Activated CD4-positive, alpha-beta T cell treated with anti-CD3 and anti-CD28 coated beads for 24 hours (primary cell): ENCODE measurements around the gene ADAMTS12.
"Not testable (repeated sequence)": the region's sequence is repeated elsewhere in the genome, so short reads cannot be mapped to it uniquely, and the experiment has no call there.

Experiments
- DNase-seq, 2 donors: peaks; one replicate each; pipeline ENCODE4 v3.0.0-alpha.2; 2020; ENCODE audit warnings: low read depth in 2 of 2

Gene ADAMTS12

GRCh38 chr5:33906248-33906647 is 14.5 kb upstream of the ADAMTS12 start:
- DNase-seq = not testable (repeated sequence)

- DNase-seq = no peak
Measured at GRCh38 chr5:33905381-33905780, 13.6 kb upstream of the ADAMTS12 start.

- no peak for DNase-seq
Measured at GRCh38 chr5:33903118-33903517, 11.3 kb upstream of the ADAMTS12 start.

DNA sequence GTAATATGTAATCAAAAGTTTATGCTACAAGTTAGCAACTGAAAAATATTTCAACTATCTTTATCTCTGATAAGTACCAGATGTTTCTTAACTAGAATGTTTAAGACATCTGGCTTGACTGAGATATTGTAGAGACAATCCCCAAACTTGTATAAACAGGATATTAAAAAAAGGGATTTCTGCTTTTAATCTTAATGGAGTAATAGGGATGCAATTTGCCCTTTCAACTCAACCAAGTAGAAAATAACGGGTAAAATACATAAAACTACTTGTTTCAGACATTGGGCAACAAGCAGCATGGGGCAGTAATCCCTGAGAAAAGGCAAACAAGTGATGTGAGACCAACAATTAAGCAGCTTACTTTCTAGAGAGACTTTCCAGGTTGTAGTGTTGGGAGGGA is 9.4 kb upstream of the ADAMTS12 start:
- no peak for DNase-seq

DNA sequence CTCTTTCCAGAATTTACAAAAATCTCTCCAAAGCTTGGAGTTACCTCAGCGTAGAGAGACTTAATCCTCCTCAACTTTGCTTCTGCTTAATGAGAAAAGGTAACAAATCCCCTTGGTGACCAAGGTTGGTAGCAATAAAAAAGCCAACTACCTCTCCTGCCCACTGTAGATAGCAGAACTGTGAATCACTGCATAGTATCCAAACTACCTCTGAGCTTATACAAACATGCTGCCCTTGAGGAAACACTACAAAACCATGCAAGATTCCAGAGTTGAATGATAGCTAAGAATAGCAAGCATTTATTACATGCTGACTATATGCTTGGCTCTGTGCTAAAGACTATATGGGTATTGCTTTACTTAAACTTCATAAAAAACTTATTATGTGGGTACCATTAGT is 2.8 kb upstream of the ADAMTS12 start:
- DNase-seq = no peak

- no peak for DNase-seq
Measured at GRCh38 chr5:33892620-33893137, 889 bp upstream of the ADAMTS12 start.

DNA sequence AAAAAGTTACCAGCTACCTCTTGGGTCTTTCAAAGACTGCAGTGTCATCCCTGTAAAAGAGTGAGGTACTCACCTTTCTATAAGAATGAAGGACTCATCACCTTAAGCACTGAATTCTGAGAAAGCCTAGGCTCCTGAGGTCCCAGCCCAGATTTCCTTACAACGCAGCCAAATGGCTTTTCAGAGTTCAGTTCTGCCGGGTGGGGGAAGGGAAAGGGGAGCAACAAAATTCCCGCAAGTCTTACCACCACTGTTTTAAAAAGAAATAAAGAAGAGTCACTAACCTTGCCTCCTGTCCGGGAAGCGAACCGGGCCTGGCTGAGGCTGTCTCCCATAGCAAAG is 373 bp downstream of the ADAMTS12 start:
- no peak for DNase-seq

DNA sequence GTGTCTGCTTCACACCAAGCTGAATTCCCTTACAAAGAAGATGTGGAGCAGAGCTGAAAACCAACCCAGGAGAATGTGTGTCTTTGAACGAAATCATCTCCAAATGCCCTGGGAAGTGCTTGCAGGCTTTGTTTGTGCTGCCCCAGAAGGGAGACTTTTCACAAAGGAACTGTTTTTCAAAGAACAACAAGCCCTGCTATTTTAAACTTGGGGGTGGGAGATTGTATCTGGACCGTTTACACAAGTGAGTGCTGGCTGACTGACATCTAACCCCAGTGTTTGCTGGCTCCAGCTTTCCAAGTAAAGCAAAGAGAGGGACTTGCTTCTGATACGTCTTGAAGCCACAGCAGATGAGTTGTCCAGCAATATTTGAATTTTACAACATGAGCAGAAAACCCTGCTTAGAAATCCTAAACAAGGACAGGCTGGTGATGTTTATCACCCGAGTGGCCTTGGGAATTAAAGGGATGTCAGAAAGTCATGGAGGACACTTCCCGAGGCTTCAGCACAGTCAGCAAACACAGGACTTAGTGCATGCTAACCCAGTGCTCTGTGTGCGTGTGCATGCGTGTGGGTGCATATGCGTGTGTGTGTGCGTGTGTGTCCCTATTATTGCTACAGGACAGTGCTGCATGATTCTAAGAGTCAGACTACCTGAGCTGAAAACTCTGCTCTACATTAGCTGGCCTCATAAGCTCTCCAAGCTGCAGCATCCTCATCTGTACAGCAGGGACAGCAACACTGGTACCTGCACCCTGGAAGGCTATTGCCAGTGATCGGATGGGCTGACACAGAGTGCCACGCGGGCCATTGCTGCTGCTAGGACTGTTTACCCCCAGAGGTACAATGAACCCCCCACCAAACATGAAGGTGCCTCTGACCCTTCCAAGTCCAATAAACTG is 1.4 kb downstream of the ADAMTS12 start:
- no peak for DNase-seq

DNA sequence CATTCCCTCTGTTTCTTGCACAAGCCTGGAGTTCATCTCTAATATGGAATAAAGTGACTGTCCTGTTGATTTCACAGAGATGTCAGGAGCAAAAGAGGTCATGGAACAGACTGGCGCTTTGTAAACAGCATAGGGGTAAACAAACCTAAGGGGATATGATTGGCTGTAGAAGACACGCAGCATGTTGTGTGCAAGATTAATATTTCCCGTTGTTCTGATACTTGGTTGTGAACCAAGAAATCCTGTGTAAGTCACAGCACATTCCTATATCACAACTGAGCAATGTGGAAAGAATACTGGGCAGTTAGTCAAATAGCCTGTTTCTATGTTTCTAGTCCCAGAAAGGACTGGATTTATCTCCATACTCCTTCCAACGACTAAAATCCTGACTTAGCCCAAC is 3.2 kb downstream of the ADAMTS12 start:
- DNase-seq = no peak

DNA sequence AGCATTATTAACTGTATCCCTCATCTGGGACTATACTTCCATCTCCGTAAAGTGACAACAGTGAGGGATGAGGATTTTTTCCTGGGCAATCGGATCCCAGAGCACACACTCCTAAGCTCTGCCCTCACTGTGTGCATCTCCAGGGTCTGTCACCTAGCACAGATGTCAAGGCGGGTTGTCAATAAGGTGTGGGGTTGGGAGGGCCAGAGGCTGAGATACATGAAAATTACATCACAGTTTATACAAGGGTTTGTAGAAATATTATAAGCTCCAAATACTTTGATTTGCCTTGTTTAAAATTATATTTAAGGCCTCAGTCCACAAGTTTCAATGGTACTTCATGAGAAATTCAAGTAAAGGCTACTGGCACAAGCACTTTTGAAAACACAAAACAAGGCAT is 4.5 kb downstream of the ADAMTS12 start:
- no peak for DNase-seq

- no peak for DNase-seq
Measured at GRCh38 chr5:33886283-33886682, 5.5 kb downstream of the ADAMTS12 start.

GRCh38 chr5:33885679-33886078 is 6.1 kb downstream of the ADAMTS12 start:
- DNase-seq = no peak

DNA sequence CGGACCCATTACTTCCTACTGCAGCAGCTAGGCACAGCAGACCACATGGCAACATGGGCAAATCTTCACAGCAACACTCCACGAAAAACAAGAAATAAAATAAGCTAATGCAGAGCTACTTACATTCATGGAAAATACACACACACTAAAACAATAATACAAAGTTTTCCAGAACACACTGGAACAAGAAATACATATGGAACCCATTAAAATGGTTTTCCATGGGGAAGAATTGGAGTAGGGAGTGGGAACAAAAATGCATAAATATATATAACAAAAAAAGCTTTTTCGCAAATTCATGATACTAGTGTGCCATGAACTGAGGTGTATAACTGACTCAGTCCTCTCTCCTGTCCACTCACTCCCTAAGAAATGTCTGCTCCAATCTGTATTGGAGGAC is 8.3 kb downstream of the ADAMTS12 start:
- DNase-seq = no peak

- DNase-seq = no peak
Measured at GRCh38 chr5:33880319-33880718, 11.5 kb downstream of the ADAMTS12 start.

GRCh38 chr5:33877449-33877848 is 14.3 kb downstream of the ADAMTS12 start:
- no peak for DNase-seq

DNA sequence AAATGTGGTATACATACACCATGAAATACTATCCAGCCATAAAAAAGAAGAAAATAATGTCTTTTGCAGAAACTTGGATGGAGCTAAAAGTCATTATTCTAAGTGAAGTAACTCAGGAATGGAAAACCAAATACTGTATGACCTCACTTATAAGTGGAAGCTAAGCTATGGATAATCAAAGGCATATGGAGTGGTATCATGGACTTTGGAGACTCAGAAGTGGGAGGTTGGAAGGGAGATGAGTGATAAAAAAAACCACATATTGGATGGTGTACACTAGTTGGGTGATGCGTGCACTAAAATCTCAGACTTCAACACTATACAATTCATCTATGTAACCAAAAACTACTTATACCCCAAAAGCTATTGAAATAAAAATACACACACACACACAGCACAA is 24.5 kb downstream of the ADAMTS12 start:
- DNase-seq = no peak

- not testable (repeated sequence) for DNase-seq
Measured at GRCh38 chr5:33859177-33859576, 32.6 kb downstream of the ADAMTS12 start.

DNA sequence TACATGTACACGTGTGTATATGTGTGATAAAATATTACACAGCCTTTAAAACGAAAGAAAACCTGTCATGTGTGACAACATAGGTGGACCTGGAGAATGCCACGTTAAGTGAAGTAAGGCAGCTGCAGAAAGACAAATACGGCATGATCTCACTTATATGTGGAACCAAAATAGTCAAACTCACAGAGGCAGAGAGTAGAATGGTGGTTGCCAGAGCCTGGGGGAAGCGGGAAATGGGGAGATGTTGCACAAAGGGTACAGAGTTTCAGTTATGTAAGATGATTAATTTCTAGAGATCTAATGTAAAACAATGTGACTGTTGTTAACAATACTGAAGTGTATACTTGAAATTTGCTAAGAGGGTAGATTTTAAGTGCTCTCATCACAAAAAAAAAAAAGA is 34.8 kb downstream of the ADAMTS12 start:
- DNase-seq = no peak

DNA sequence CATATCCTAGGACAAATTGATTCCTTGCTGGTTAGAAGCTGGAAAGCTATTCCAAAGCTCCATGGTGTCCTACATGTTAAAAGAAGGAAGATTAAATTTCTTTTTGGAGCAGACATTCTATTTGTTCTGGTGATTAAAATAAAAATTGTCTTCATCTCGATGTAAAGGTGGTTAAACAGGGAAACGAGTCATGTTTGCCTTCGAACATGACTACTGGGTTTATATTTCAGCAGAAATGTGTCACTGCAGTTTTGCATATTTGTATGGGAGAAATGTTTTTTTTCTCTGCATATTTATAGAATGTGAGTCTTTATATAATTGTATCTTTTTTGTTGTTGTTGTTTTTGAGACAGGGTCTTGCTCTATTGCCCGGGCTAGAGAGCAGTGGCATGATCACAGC is 36.4 kb downstream of the ADAMTS12 start:
- DNase-seq = no peak

- no peak for DNase-seq
Measured at GRCh38 chr5:33854733-33855151, 37.0 kb downstream of the ADAMTS12 start.

- no peak for DNase-seq
Measured at GRCh38 chr5:33852837-33853236, 39.0 kb downstream of the ADAMTS12 start.

DNA sequence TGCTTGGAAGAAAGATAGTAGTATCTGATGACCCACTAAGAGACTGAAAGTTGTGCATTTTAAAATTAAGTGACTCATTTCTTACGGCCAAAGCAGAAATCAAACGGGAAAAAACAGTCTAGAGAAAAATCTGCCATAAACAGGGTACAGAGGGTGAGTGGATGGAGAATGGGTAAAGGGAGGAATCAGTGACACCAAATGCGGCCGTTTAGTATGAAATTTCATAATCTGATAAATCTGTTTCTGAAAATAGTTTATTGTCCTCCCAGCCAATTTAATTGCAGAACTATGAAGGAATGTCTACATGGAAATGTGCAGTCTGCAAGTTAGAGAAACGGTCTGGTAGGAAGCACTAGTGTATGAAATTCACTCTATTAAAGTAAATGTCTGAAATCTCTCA is 39.5 kb downstream of the ADAMTS12 start:
- no peak for DNase-seq

GRCh38 chr5:33850100-33850594 is 41.6 kb downstream of the ADAMTS12 start:
- DNase-seq = no peak
